Neural cell (in vitro differentiated cells): ENCODE measurements around the gene CTBP2. TPM values are rescaled to one million over a fixed set of nuclear protein-coding genes. Genes with fewer than 3 reads are reported as not detected.

Experiments
- H2AFZ ChIP-seq: fragments of 200-600, 300-800 bp; sonication (generic), shearing (Covaris generic); 2 replicates; pipeline ENCODE4 v1.6.0; 2014; ENCODE audit warnings: low read depth, mild to moderate bottlenecking, antibody characterized with exemption, low read length, moderate library complexity
- H3F3A ChIP-seq: fragments of 200-600 bp; shearing (Covaris generic); 2 replicates; pipeline ENCODE4 v1.6.1; 2016; ENCODE audit warnings: mild to moderate bottlenecking, moderate library complexity, mixed read lengths, antibody characterized with exemption, low read length; ENCODE audit not compliant: insufficient read depth, poor library complexity, severe bottlenecking
- H3K27ac ChIP-seq: fragments of 200-600, 300-800 bp; sonication (generic), shearing (Covaris generic); 2 replicates; pipeline ENCODE4 v1.5.1; 2014; ENCODE audit warnings: mild to moderate bottlenecking, low read length, moderate library complexity
- H3K27me3 ChIP-seq: fragments of 300-800, 200-600 bp; sonication (generic), shearing (Covaris generic); 2 replicates; pipeline ENCODE4 v1.6.0; 2014; ENCODE audit warnings: mild to moderate bottlenecking, low read depth, low read length, moderate library complexity; ENCODE audit not compliant: insufficient read depth
- H3K36me3 ChIP-seq: fragments of 300-800, 200-600 bp; sonication (generic), shearing (Covaris generic); 2 replicates; pipeline ENCODE4 v1.5.1; 2014; ENCODE audit warnings: mild to moderate bottlenecking, antibody characterized with exemption, low read length, moderate library complexity; ENCODE audit not compliant: insufficient read depth
- H3K4me2 ChIP-seq: fragments of 300-800, 200-600 bp; sonication (generic), shearing (Covaris generic); 2 replicates; pipeline ENCODE4 v1.6.0; 2014; ENCODE audit warnings: mild to moderate bottlenecking, low read length
- H3K4me3 ChIP-seq: fragments of 300-800, 200-600 bp; sonication (generic), shearing (Covaris generic); 2 replicates; pipeline ENCODE4 v1.5.1; 2014; ENCODE audit warnings: mild to moderate bottlenecking, low read length, moderate library complexity
- H3K79me2 ChIP-seq: fragments of 200-600 bp; shearing (Covaris generic); replicated peaks from 2 replicates; pipeline ENCODE4 v1.6.0; 2014; ENCODE audit warnings: mild to moderate bottlenecking, low read length, moderate library complexity; ENCODE audit not compliant: insufficient read depth
- H3K9ac ChIP-seq: fragments of 300-800, 200-600 bp; sonication (generic), shearing (Covaris generic); 2 replicates; pipeline ENCODE4 v1.6.1; 2016; ENCODE audit warnings: mild to moderate bottlenecking, low read length, mixed read lengths
- H3K9me2 ChIP-seq: fragments of 200-600 bp; shearing (Covaris generic); 2 replicates; pipeline ENCODE4 v1.6.1; 2016; ENCODE audit warnings: mild to moderate bottlenecking, low read length, mixed read lengths; ENCODE audit not compliant: insufficient read depth
- H3K9me3 ChIP-seq: fragments of 200-600, 300-800 bp; sonication (generic), shearing (Covaris generic); 2 replicates; pipeline ENCODE4 v1.6.1; 2016; ENCODE audit warnings: mild to moderate bottlenecking, mixed run types, low read length, moderate library complexity, mixed read lengths
- H4K20me1 ChIP-seq: fragments of 200-600 bp; shearing (Covaris generic); 2 replicates; pipeline ENCODE4 v1.6.1; 2016; ENCODE audit warnings: mild to moderate bottlenecking, mixed run types; ENCODE audit not compliant: insufficient read depth
- CTCF ChIP-seq: fragments of 450-650 bp; IDR thresholded peaks from 2 replicates; pipeline ENCODE4 v1.5.1; 2014; ENCODE audit warnings: antibody characterized with exemption, mild to moderate bottlenecking, moderate library complexity; ENCODE audit not compliant: poor library complexity, severe bottlenecking
- EP300 ChIP-seq: fragments of 450-650 bp; conservative IDR thresholded peaks from 2 replicates; pipeline ENCODE4 v1.6.1; 2014; ENCODE audit warnings: antibody characterized with exemption, mild to moderate bottlenecking, moderate library complexity; ENCODE audit not compliant: poor library complexity, severe bottlenecking
- EZH2 ChIP-seq: fragments of 200-600, 300-800 bp; shearing (Covaris generic), sonication (generic); IDR thresholded peaks from 2 replicates; pipeline ENCODE4 v1.6.1; 2014; ENCODE audit warnings: antibody characterized with exemption, low read length, borderline replicate concordance, mild to moderate bottlenecking; ENCODE audit not compliant: insufficient read depth, poor library complexity, severe bottlenecking
- MXI1 ChIP-seq: fragments of 450-650 bp; conservative IDR thresholded peaks from 2 replicates; pipeline ENCODE4 v1.6.1; 2014; ENCODE audit warnings: antibody characterized with exemption, mild to moderate bottlenecking; ENCODE audit not compliant: poor library complexity, severe bottlenecking
- POLR2AphosphoS5 ChIP-seq: IDR thresholded peaks from 2 replicates; pipeline ENCODE4 v1.6.1; 2012
- RAD21 ChIP-seq: fragments of 450-650 bp; conservative IDR thresholded peaks from 2 replicates; pipeline ENCODE4 v1.6.1; 2014; ENCODE audit warnings: antibody characterized with exemption, mild to moderate bottlenecking, moderate library complexity
- REST ChIP-seq: IDR thresholded peaks from 2 replicates; pipeline ENCODE4 v1.6.1; 2012; ENCODE audit warnings: borderline replicate concordance
- SMC3 ChIP-seq: fragments of 450-650 bp; conservative IDR thresholded peaks from 2 replicates; pipeline ENCODE4 v1.6.1; 2014; ENCODE audit warnings: antibody characterized with exemption, mild to moderate bottlenecking, moderate library complexity; ENCODE audit not compliant: poor library complexity
- TAF1 ChIP-seq: IDR thresholded peaks from 2 replicates; pipeline ENCODE4 v1.6.1; 2012; ENCODE audit warnings: low read depth
- polyA plus RNA-seq: library from polyadenylated mRNA; depleted of rRNA; stranded (reverse); fragments of >200 nt; gene quantifications from 2 replicates; pipeline ENCODE4 v1.2.3, GENCODE V29; 2014

The CTBP2 gene
- polyA plus RNA-seq, 1 donor from 2014 or later: 59.5 TPM

GRCh38 chr10:125141150-125141859 is 19.1 kb downstream of the CTBP2 start:
- Histone ChIP-seq H3K9me2 (no peaks in the 10 kb centered on the region), H3K27ac (no peak overlapping the region), H3K9ac (no peak overlapping the region), H2AFZ (no peak overlapping the region), H4K20me1 (no peaks in the 10 kb centered on the region), H3K27me3 (no peaks in the 10 kb centered on the region), H3K9me3 (no peaks in the 10 kb centered on the region), H3K36me3 (no peaks in the 10 kb centered on the region), H3K4me3 (no peak overlapping the region), H3K4me2 (no peak overlapping the region), H3F3A (no peaks in the 10 kb centered on the region), H3K79me2 (peaks cover 85% of the 10 kb centered on the region)
- TF ChIP-seq SMC3 (no peak), EP300 (no peak), EZH2 (no peak), POLR2AphosphoS5 (no peak), CTCF (no peak), MXI1 (no peak), REST (no peak), RAD21 (no peak), TAF1 (no peak)

GRCh38 chr10:125140151-125140550 is 20.2 kb downstream of the CTBP2 start:
- no peaks in the 10 kb centered on the region for H4K20me1 ChIP-seq
- no peak overlapping the region for H2AFZ ChIP-seq
- no peak overlapping the region for H3K4me3 ChIP-seq
- H3K36me3 ChIP-seq: no peaks in the 10 kb centered on the region
- H3K27ac ChIP-seq: no peak overlapping the region
- TF ChIP-seq MXI1 (no peak), POLR2AphosphoS5 (no peak), TAF1 (no peak), REST (no peak), CTCF (no peak), EZH2 (no peak), RAD21 (no peak), EP300 (no peak), SMC3 (no peak)
- peaks cover 85% of the 10 kb centered on the region for H3K79me2 ChIP-seq
- no peak overlapping the region for H3K4me2 ChIP-seq
- H3K9ac ChIP-seq: no peak overlapping the region
- H3K9me2 ChIP-seq: no peaks in the 10 kb centered on the region
- H3K27me3 ChIP-seq: no peaks in the 10 kb centered on the region
- no peaks in the 10 kb centered on the region for H3F3A ChIP-seq
- H3K9me3 ChIP-seq: no peaks in the 10 kb centered on the region
